Heart right ventricle (tissue), 16 donors: Measurements from ENCODE around the gene ATP2B2. TPM values are rescaled to one million over a fixed set of nuclear protein-coding genes. Genes with fewer than 3 reads are reported as not detected.

ENCODE experiments used
- ATAC-seq, 8 donors: fragments of 200-7000 bp; cut with Tn5 transposase; one replicate each; pipeline ENCODE4 v1.9.1; 2020; ENCODE audit warnings: mild to moderate bottlenecking in 8 of 8, moderate library complexity in 8 of 8, moderate number of reproducible peaks in 1 of 8
- DNase-seq, 2 donors: peaks; one replicate each; pipeline ENCODE4 v3.0.0-alpha.2; 2020
- H3K27ac ChIP-seq, 10 donors: fragments of 200-600 bp; sonication (generic) in 2 of 10; one replicate each; pipeline versions ENCODE4 v1.5.0 to v1.8.0; 2020 to 2022; ENCODE audit warnings: mild to moderate bottlenecking in 3 of 10
- H3K27me3 ChIP-seq, 7 donors: fragments of 200-600 bp; one replicate each; pipeline ENCODE4 v1.8.0; 2021 to 2022; ENCODE audit warnings: mild to moderate bottlenecking in 2 of 7
- H3K36me3 ChIP-seq, 9 donors: fragments of 200-600 bp; sonication (generic) in 1 of 9; one replicate each; pipeline versions ENCODE4 v1.5.0 to v1.8.0; 2020 to 2022; ENCODE audit warnings: mild to moderate bottlenecking in 2 of 9
- H3K4me1 ChIP-seq, 9 donors: fragments of 200-600 bp; sonication (generic) in 1 of 9; one replicate each; pipeline versions ENCODE4 v1.5.0 to v1.8.0; 2020 to 2022; ENCODE audit warnings: mild to moderate bottlenecking in 4 of 9
- H3K4me3 ChIP-seq, 10 donors: fragments of 200-600 bp; sonication (generic) in 2 of 10; one replicate each; pipeline versions ENCODE4 v1.5.0 to v1.8.0; 2020 to 2022; ENCODE audit warnings: mild to moderate bottlenecking in 7 of 10, moderate library complexity in 2 of 10
- H3K9me3 ChIP-seq, 11 donors: fragments of 200-600 bp in 10 of 11; sonication (generic) in 2 of 11; one replicate each; pipeline versions ENCODE4 v1.5.0 to v1.8.0; 2013 to 2022; ENCODE audit warnings: mild to moderate bottlenecking in 2 of 11, control low read depth in 1 of 11, moderate library complexity in 1 of 11
- CTCF ChIP-seq, 9 donors: fragments of 200-600 bp; sonication (generic) in 2 of 9; IDR thresholded peaks; one replicate each; pipeline versions ENCODE4 v1.5.0 to v1.8.0; 2021 to 2022; ENCODE audit warnings: antibody characterized with exemption in 9 of 9, mild to moderate bottlenecking in 5 of 9, moderate library complexity in 1 of 9
- WGBS, 2 donors: extraction: QIAGEN DNeasy Blood & Tissue Kit; methylation state at CpG; one replicate each; pipeline ENCODE4 v1.1.7; 2013; ENCODE audit warnings: inconsistent platforms in 1 of 2; 5-methylcytosine and 5-hydroxymethylcytosine counted together
- intact Hi-C, 10 donors: fragments of 100-400 bp; cut with DNase I; formaldehyde crosslinking; loops; one replicate each; pipeline versions ENCODE4 v1.11.1 to v1.14.2; 2022
- polyA plus RNA-seq, 2 donors: library from polyadenylated mRNA; stranded (reverse); fragments of 200-250 nt; gene quantifications; one replicate each; pipeline ENCODE4 v1.2.3, GENCODE V29; 2013
- total RNA-seq, 10 donors: library from RNA; stranded (reverse); fragmentation: NEBNext Ultra II Directional in 3 of 10; extraction: Animal tissue kit (Norgen Biotek cat#: 25700) in 3 of 10; gene quantifications; one replicate each; pipeline versions ENCODE4 v1.2.1 to v1.2.4, GENCODE V29; 2021 to 2023
- donor health status: Arrhythmogenic right ventricular cardiomyopathy.
- donor health status: ischemic (EF 13 %, LVEDD 7.1; RV severe dilation, severe dysfunction).
- donor health status: healthy with polysubstance abuse.
- donor health status: DM: no; HTN: yes; CAD: no.
- donor health status: DM: no; HTN: no; CAD: no.
- donor health status: ischemic (EF 25% LVEDD 6.9; RV normal size, moderate dysfunction).
- donor health status: ischemic (EF 25% LVEDD 5.7; RV mildly dilated, moderate dysfunction).
- donor health status: healthy.
- donor health status: DM: yes; HTN: yes; CAD: no.
- donor health status: Ischemic cardiomyopathy.
- donor health status: ischemic (EF 35%, LVEDD 5.7; RV mildly dilated, moderate dysfunction).
- donor health status: nonischemic (EF 11% LVEDD 7.7; RV severe dilation, severe dysfunction).
- donor health status: DM: yes; HTN: yes; CAD: no.
- donor health status: PGD.
- donor health status: ischemic (EF 29% LVEDD 5.4; RV normal size, mild dysfunction).
- donor health status: nonischemic (EF 23%, LVEDD 6.1; RV moderate dilation, normal function).

The ATP2B2 gene
- total and polyA plus RNA-seq, 12 donors = under 0.01 to 0.30 (median 0.11) TPM; not detected in 4

GRCh38 chr3:10344944-10345575, 160.3 kb downstream of the ATP2B2 start:
- intact Hi-C loops = loop anchor here (1.0 to 10.0 kb wide), 8 partner anchors 347 to 394 kb away; no protein-coding TSS in a partner anchor
- no peak for ATAC-seq
- Histone ChIP-seq H3K9me3 (no peaks in the 10 kb centered on the region), H3K4me1 (no peaks in the 10 kb centered on the region), H3K27me3 (peaks cover 0 to 10% (median 0%) of the 10 kb centered on the region in 7 donors), H3K36me3 (no peaks in the 10 kb centered on the region), H3K4me3 (no peak overlapping the region), H3K27ac (no peak overlapping the region)
- WGBS, 2 donors = 75% methylated on average over 19 of the region's 19 CpGs
- no peak for TF ChIP-seq CTCF (IDR thresholded peaks at IDR 0.05)
- no peak for DNase-seq

DNA sequence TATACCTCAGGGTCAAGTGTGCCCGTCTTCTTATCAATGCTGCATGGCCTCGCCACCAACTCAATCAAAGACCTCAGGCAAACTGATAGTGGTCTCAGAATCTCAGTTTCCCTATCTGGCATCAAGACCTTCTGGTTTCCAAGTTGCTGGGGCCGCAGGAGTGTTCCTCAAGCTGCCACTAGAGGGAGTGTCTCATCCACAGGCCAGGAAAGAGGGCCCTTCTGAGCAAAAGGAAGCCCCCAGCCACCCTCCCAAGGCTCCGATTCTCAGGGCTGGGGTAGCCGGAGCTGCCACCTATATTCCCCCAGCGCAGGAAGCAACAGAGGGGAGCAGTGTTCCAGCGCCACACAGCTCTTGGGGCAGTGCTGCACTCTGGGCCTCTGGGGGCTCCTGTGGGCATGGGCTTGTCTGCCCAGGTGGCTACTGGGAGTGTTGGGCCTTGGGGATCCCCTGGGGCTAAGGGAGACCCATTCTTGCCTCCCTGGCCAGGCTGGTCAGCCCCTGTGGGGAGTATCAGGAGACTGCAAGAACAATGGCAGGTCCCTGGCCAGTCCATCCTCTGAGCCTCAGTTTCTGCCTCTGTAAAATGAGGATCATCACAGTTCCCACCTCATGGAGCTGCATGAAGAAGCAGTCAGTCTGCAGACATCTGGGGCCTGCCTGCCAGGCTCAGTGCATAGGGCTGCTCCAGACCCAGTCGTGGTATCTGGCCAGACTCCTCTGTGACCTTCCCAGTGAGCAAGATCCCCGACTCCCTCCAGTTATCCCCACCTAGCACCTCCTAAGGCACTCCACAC, 161.0 kb downstream of the ATP2B2 start:
- no peak overlapping the region for H3K27ac ChIP-seq
- peaks cover 0 to 10% (median 0%) of the 10 kb centered on the region in 7 donors for H3K27me3 ChIP-seq
- DNase-seq (peak; percentile 35 to 36), ATAC-seq (peak in 5 of 8 donors; percentile 31 to 60 (median 44))
- no peaks in the 10 kb centered on the region for H3K36me3 ChIP-seq
- no peak overlapping the region for H3K4me3 ChIP-seq
- intact Hi-C loops = loop anchor here (1.0 to 10.0 kb wide), 8 partner anchors 348 to 394 kb away; no protein-coding TSS in a partner anchor
- H3K4me1 ChIP-seq = no peaks in the 10 kb centered on the region
- WGBS, 2 donors = 24 to 27% methylated on average over 9 of the region's 9 CpGs
- H3K9me3 ChIP-seq = no peaks in the 10 kb centered on the region
- peak; percentile 77 to 94 (median 91) for TF ChIP-seq CTCF (IDR thresholded peaks at IDR 0.05)

DNA sequence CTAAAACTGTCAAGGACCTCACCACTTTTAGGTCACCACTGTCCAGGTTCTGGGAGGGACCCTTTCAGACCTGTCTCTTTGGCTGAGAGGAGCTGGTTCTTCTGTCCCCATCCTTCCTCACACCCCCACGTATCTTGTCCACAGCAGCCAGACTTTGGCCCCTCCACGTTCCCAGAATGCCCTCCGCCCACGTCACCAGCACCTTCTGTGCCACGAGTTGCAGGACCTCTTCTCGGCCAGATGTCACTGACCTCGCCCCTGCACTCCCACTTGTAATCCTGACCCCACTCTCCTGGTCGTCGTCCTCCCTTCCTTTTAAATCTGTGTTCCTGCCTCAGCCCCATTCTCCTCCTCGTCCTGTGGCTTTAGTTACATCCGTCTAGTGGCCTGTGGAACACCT, 161.9 kb downstream of the ATP2B2 start:
- ATAC-seq (no peak), DNase-seq (no peak)
- intact Hi-C loops = loop anchor here in 6 of 10 donors (5.0 to 10.0 kb wide), 6 partner anchors 349 to 394 kb away; no protein-coding TSS in a partner anchor
- 51 to 54% methylated on average over 11 of the region's 11 CpGs for WGBS, 2 donors
- H3K4me3 ChIP-seq = no peak overlapping the region
- peaks cover 0 to 10% (median 0%) of the 10 kb centered on the region in 7 donors for H3K27me3 ChIP-seq
- H3K9me3 ChIP-seq = no peaks in the 10 kb centered on the region
- no peaks in the 10 kb centered on the region for H3K36me3 ChIP-seq
- TF ChIP-seq CTCF (IDR thresholded peaks at IDR 0.05) = no peak
- H3K27ac ChIP-seq = no peak overlapping the region
- no peaks in the 10 kb centered on the region for H3K4me1 ChIP-seq

GRCh38 chr3:10342781-10343180, 162.6 kb downstream of the ATP2B2 start:
- DNase-seq (no peak), ATAC-seq (no peak)
- Histone ChIP-seq H3K4me1 (no peaks in the 10 kb centered on the region), H3K36me3 (no peaks in the 10 kb centered on the region), H3K27me3 (peaks cover 0 to 10% (median 0%) of the 10 kb centered on the region in 7 donors), H3K9me3 (no peaks in the 10 kb centered on the region), H3K4me3 (no peak overlapping the region), H3K27ac (no peak overlapping the region)
- 83% methylated on average over 14 of the region's 14 CpGs for WGBS, 2 donors
- intact Hi-C loops = loop anchor here in 6 of 10 donors (5.0 to 10.0 kb wide), 6 partner anchors 350 to 395 kb away; no protein-coding TSS in a partner anchor
- TF ChIP-seq CTCF (IDR thresholded peaks at IDR 0.05) = no peak
